Measurements from ENCODE around the gene LCN10. TPM values are rescaled to one million over a fixed set of nuclear protein-coding genes. Genes with fewer than 3 reads are reported as not detected.

LCN10 gene
- total and polyA plus RNA-seq, 2 of the 13 experiments (the other 11 are each of a cell fraction or from before 2014, with no cell fraction given) = 0.53 to 0.61 TPM

GRCh38 chr9:136694163-136694871 lies 48.4 kb downstream of the LCN10 start (continued):
- TF ChIP-seq ZNF225 (CRISPR knock-in tag; IDR thresholded peaks at IDR 0.05) (no peak), GATAD2A (CRISPR knock-in tag; IDR thresholded peaks at IDR 0.05) (no peak), ZNF768 (CRISPR knock-in tag; IDR thresholded peaks at IDR 0.05) (peak; percentile 37; the same call in 1 of the 2 replicates), JDP2 (CRISPR knock-in tag; IDR thresholded peaks at IDR 0.05; ENCODE audit: borderline replicate concordance) (no peak), CTCF (CRISPR knock-in tag; IDR thresholded peaks at IDR 0.05) (peak; percentile 84), SRY (CRISPR knock-in tag; IDR thresholded peaks at IDR 0.05) (no peak), PRMT3 (CRISPR knock-in tag; IDR thresholded peaks at IDR 0.05; ENCODE audit: borderline replicate concordance, low read depth) (0 out of 2 replicates have a peak, but pooled peaks have one; percentile 65), HDAC6 (IDR thresholded peaks at IDR 0.05; ENCODE audit: low read depth, low read length) (no peak), ZNF607 (CRISPR knock-in tag; IDR thresholded peaks at IDR 0.05; ENCODE audit: borderline replicate concordance) (no peak), ATM (IDR thresholded peaks at IDR 0.05; ENCODE audit: borderline replicate concordance) (no peak), ZNF496 (CRISPR knock-in tag; IDR thresholded peaks at IDR 0.05; ENCODE audit: insufficient replicate concordance) (no peak), ZNF234 (CRISPR knock-in tag; conservative IDR thresholded peaks at IDR 0.05) (no peak)
